RWPE2 (cell line): Measurements from ENCODE around the gene CNDP2.

Source experiments
- ATAC-seq: fragments of 200-7000 bp; cut with Tn5 transposase; 3 replicates; pipeline ENCODE4 v1.9.1; 2021; ENCODE audit warnings: low read depth
- DNase-seq: peaks from one replicate; pipeline ENCODE4 v3.0.0-alpha.2; 2020; ENCODE audit warnings: low spot score
- H3K27ac ChIP-seq: fragments of 450-650 bp; 2 replicates; pipeline ENCODE4 v1.5.1; 2017; ENCODE audit warnings: mild to moderate bottlenecking; ENCODE audit not compliant: poor library complexity, severe bottlenecking
- H3K27me3 ChIP-seq: fragments of 250-450 bp; sonication (Bioruptor Pico); 2 replicates; pipeline ENCODE4 v1.5.1; 2021; ENCODE audit warnings: mild to moderate bottlenecking, moderate library complexity; ENCODE audit not compliant: insufficient read depth, poor library complexity, severe bottlenecking
- H3K36me3 ChIP-seq: fragments of 250-450 bp; sonication (Bioruptor Pico); 2 replicates; pipeline ENCODE4 v1.5.1; 2020; ENCODE audit warnings: low read depth, mild to moderate bottlenecking, moderate library complexity
- H3K4me1 ChIP-seq: fragments of 250-450 bp; sonication (Bioruptor Pico); 2 replicates; pipeline ENCODE4 v1.5.1; 2021; ENCODE audit warnings: mild to moderate bottlenecking, moderate library complexity; ENCODE audit not compliant: insufficient read depth, poor library complexity, severe bottlenecking
- H3K4me3 ChIP-seq: fragments of 250-450 bp; sonication (Bioruptor Pico); 2 replicates; pipeline ENCODE4 v1.5.1; 2021; ENCODE audit warnings: mild to moderate bottlenecking, moderate library complexity; ENCODE audit not compliant: severe bottlenecking
- H3K9me3 ChIP-seq: fragments of 250-450 bp; sonication (Bioruptor Pico); 2 replicates; pipeline ENCODE4 v1.5.1; 2021; ENCODE audit warnings: mild to moderate bottlenecking, moderate library complexity; ENCODE audit not compliant: severe bottlenecking
- TF ChIP-seq, protein P1 (sequence below): fragments of 450-650 bp; IDR thresholded peaks from one replicate; pipeline ENCODE4 v1.5.1; 2017; ENCODE audit warnings: mild to moderate bottlenecking, moderate library complexity; ENCODE audit not compliant: poor library complexity, severe bottlenecking

Gene CNDP2

DNA sequence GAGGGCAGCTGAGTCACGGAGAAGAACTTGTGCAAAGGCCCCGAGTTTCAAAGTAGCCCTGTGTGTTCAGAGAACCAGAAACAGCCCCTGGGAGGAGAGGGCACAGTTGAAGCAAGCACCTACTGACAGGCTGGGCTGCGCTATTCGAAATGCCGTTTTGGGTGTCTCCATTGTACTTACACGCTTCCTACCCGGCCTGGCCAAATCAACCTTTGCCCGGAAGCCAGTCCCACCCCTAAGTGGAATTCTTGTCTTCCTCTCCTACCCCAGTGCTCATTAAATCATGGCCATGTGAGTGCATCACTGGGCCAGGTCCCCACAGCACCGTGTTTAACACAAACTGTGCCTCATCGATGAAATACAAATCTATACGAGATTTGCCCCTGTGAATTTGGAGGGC lies 45.0 kb upstream of the CNDP2 start:
- Histone ChIP-seq H3K36me3 (no peaks in the 10 kb centered on the region), H3K4me3 (no peak overlapping the region), H3K27ac (no peak overlapping the region), H3K4me1 (no peaks in the 10 kb centered on the region), H3K27me3 (peaks cover 34% of the 10 kb centered on the region), H3K9me3 (no peaks in the 10 kb centered on the region)
- no peak for ATAC-seq
- TF ChIP-seq, protein P1, sequence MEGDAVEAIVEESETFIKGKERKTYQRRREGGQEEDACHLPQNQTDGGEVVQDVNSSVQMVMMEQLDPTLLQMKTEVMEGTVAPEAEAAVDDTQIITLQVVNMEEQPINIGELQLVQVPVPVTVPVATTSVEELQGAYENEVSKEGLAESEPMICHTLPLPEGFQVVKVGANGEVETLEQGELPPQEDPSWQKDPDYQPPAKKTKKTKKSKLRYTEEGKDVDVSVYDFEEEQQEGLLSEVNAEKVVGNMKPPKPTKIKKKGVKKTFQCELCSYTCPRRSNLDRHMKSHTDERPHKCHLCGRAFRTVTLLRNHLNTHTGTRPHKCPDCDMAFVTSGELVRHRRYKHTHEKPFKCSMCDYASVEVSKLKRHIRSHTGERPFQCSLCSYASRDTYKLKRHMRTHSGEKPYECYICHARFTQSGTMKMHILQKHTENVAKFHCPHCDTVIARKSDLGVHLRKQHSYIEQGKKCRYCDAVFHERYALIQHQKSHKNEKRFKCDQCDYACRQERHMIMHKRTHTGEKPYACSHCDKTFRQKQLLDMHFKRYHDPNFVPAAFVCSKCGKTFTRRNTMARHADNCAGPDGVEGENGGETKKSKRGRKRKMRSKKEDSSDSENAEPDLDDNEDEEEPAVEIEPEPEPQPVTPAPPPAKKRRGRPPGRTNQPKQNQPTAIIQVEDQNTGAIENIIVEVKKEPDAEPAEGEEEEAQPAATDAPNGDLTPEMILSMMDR, result no peak
- no peak for DNase-seq

GRCh38 chr18:74453016-74453566 lies 43.1 kb upstream of the CNDP2 start:
- Histone ChIP-seq H3K4me1 (no peaks in the 10 kb centered on the region), H3K9me3 (no peaks in the 10 kb centered on the region), H3K36me3 (no peaks in the 10 kb centered on the region), H3K27ac (no peak overlapping the region), H3K27me3 (peaks cover 50% of the 10 kb centered on the region), H3K4me3 (no peak overlapping the region)
- DNase-seq (no peak), ATAC-seq (no peak)
- TF ChIP-seq, protein P1, result no peak

DNA sequence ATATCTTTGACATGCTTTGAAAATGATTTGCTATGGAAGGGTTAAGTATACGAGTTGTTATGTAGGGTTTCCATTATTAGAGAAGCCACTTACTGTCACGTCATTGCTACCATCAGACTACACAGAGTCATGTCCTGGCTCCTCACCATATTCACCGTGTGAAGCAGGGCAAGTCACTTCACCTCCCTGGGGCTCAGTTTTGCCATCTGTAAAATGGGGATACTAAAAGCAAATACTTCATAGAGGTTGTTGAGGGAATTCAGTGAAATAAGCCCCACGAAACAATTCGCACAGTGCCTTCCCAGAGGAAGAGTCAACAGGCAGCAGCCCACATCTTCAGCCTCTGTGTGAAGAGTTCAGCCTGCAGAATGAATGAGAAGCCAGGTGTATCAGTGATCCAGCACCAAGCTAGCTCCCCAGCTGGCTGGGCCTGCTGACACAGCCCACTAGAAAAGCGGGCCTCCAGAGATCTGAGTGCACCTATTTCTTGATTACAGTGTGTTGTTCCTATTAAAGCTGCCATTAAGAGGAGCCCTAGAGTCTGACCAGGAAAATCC lies 42.4 kb upstream of the CNDP2 start:
- DNase-seq (no peak), ATAC-seq (no peak)
- H3K4me1 ChIP-seq, result no peaks in the 10 kb centered on the region
- no peaks in the 10 kb centered on the region for H3K9me3 ChIP-seq
- H3K4me3 ChIP-seq, result no peak overlapping the region
- H3K27me3 ChIP-seq, result peaks cover 56% of the 10 kb centered on the region
- H3K36me3 ChIP-seq, result no peaks in the 10 kb centered on the region
- TF ChIP-seq, protein P1, result no peak
- no peak overlapping the region for H3K27ac ChIP-seq

- peaks cover 62% of the 10 kb centered on the region for H3K27me3 ChIP-seq
- no peak overlapping the region for H3K4me3 ChIP-seq
- H3K27ac ChIP-seq, result no peak overlapping the region
- TF ChIP-seq, protein P1, result no peak
- DNase-seq, result no peak
- H3K9me3 ChIP-seq, result no peaks in the 10 kb centered on the region
- no peaks in the 10 kb centered on the region for H3K36me3 ChIP-seq
- no peaks in the 10 kb centered on the region for H3K4me1 ChIP-seq
- ATAC-seq, result no peak
Observed at GRCh38 chr18:74454279-74454751, 41.8 kb upstream of the CNDP2 start.

- no peak for DNase-seq
- Histone ChIP-seq H3K9me3 (no peaks in the 10 kb centered on the region), H3K27ac (no peak overlapping the region), H3K36me3 (no peaks in the 10 kb centered on the region), H3K4me3 (no peak overlapping the region), H3K4me1 (no peaks in the 10 kb centered on the region), H3K27me3 (peaks cover 73% of the 10 kb centered on the region)
- ATAC-seq, result no peak
- TF ChIP-seq, protein P1, result no peak
Observed at GRCh38 chr18:74455386-74455785, 40.8 kb upstream of the CNDP2 start.
